HCT116 (cell line): ENCODE measurements around the gene WNT16.

Experiments used
- CTCF ChIP-seq, 3 experiments: fragments of 200-600 bp in 1 of 3; sonication (generic) in 1 of 3; IDR thresholded peaks in 2 of 3; conservative IDR thresholded peaks in 1 of 3; 2 replicates each; pipeline ENCODE4 v1.5.1; 2012 to 2017; ENCODE audit warnings: low read depth in 2 of 3, low read length in 2 of 3, antibody characterized with exemption in 1 of 3, borderline replicate concordance in 1 of 3, control low read depth in 1 of 3, mild to moderate bottlenecking in 1 of 3, mixed read lengths in 1 of 3, mixed run types in 1 of 3, moderate library complexity in 1 of 3; ENCODE audit not compliant: insufficient read depth in 1 of 3
- EZH2 ChIP-seq: fragments of 200-600 bp; sonication (generic); IDR thresholded peaks from 2 replicates; pipeline ENCODE4 v1.6.1; 2017; ENCODE audit warnings: antibody characterized with exemption, mixed run types
- EZH2phosphoT487 ChIP-seq: fragments of 200-600 bp; IDR thresholded peaks from 2 replicates; pipeline ENCODE4 v1.6.1; 2018; ENCODE audit warnings: antibody characterized with exemption, borderline replicate concordance
- MAX ChIP-seq: IDR thresholded peaks from 2 replicates; pipeline ENCODE4 v1.6.1; 2012
- POLR2A ChIP-seq: IDR thresholded peaks from 2 replicates; pipeline ENCODE4 v1.7.0; 2011; ENCODE audit warnings: borderline replicate concordance; ENCODE audit not compliant: insufficient read depth, insufficient read length; ENCODE audit errors: extremely low read depth
- ZBTB33 ChIP-seq: IDR thresholded peaks from 2 replicates; pipeline ENCODE4 v1.6.1; 2011; ENCODE audit warnings: mild to moderate bottlenecking, low read length, moderate library complexity; ENCODE audit not compliant: insufficient replicate concordance; ENCODE audit errors: extremely low read depth
- ZNF274 ChIP-seq: fragments of 200-500 bp; sonication (Bioruptor generic); IDR thresholded peaks from 2 replicates; pipeline ENCODE4 v1.6.1; 2014; ENCODE audit warnings: mild to moderate bottlenecking, low read depth, low read length, inconsistent platforms

DNA sequence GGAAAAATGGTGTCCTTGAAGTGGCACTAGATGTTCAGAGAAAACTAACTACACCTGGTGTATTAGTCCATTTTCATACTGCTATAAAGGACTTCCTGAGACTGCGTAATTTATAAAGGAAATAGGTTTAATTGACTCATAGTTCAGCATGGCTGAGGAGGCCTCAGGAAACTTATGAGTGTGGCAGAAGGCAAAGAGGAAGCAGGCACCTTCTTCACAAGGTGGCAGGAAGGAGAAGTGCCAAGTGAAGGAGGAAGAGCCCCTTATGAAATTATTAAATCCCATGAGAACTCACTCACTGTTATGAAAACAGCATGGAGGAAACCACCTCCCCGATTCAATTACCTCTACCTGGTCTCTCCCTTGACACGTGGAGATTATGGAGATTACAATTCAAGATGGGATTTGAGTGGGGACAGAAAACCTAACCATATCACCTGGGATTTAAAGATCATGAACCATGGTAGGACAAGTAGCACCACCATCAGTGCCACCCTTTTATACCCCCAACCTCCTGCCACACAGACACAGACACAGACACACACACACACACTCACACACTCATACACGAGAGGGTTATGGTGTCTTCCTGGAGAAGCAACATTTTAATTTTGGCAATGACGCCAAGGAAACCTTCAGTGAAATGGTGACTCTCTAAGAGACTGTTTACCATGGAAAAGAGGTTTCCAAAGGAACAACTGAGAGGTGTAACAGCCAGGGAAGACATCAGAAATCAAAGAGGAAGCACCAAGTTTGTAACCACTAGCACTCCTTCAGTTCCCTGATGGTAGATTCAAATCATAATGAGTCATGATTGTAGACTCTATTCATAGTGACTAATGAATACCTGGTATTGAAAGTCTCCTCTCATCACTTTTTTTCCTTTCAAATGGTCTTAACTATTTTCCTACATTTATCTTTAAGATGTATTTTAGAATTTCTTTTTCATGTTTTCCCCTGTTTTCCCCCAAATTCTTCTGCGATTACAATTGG is 41.8 kb upstream of the WNT16 start:
- TF ChIP-seq EZH2: no peak
- TF ChIP-seq CTCF (IDR thresholded peaks at IDR 0.05 in 2 of 3, conservative IDR thresholded peaks at IDR 0.05 in 1 of 3; ENCODE audit: borderline replicate concordance in 1 of 3, insufficient read depth in 1 of 3, low read depth in 2 of 3, low read length in 2 of 3): no peak
- no peak for TF ChIP-seq MAX
- TF ChIP-seq EZH2phosphoT487: no peak
- TF ChIP-seq ZNF274: no peak
- no peak for TF ChIP-seq ZBTB33
- TF ChIP-seq POLR2A: no peak
